KBM-7 (cell line): ENCODE data around the gene GRIK2.
"Not testable (repeated sequence)": the region's sequence is repeated elsewhere in the genome, so short reads cannot be mapped to it uniquely, and the experiment has no call there.

Source experiments
- DNase-seq: peaks from one replicate; pipeline ENCODE4 v3.0.0-alpha.2; 2015
- in situ Hi-C: fragments of 300-500 bp; cut with MboI; formaldehyde crosslinking; loops from 2 replicates; pipeline ENCODE4 v1.14.3; 2020; ENCODE audit warnings: low sequenced_read_pairs, low pct_unique_long_range_greater_than_20kb, mixed read lengths

The GRIK2 gene

GRCh38 chr6:102022803-102023202 lies 629.3 kb downstream of the GRIK2 start:
- no peak for DNase-seq
- in situ Hi-C loops = no loop called here

- in situ Hi-C loops = no loop called here
- no peak for DNase-seq
These were observed 630.6 kb downstream of the GRIK2 start for GRCh38 chr6:102023977-102024657.

- in situ Hi-C loops = no loop called here
- no peak for DNase-seq
These were observed 633.1 kb downstream of the GRIK2 start for GRCh38 chr6:102026649-102027048.

DNA sequence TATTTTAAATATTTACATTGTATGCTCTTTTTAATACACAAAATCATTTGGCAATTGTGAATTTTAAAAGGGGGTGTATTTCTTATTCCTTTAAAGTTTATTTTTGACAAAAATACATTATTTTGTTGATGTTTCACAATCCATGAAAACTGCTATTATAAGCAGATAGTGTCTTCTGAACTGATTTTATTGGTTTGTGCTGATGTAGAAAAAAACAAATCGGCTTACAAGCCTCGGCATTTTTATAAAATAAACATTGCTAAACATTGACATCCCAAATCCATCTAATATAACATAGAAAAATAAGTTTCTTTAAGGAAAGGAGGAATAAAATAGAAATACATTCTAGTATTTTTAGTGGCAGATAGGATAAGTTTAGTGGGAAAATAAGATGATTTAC lies 634.7 kb downstream of the GRIK2 start:
- in situ Hi-C loops = no loop called here
- DNase-seq = no peak

GRCh38 chr6:102038964-102039363 lies 645.5 kb downstream of the GRIK2 start:
- in situ Hi-C loops = no loop called here
- no peak for DNase-seq

GRCh38 chr6:102039441-102039840 lies 645.9 kb downstream of the GRIK2 start:
- DNase-seq = no peak
- in situ Hi-C loops = no loop called here

DNA sequence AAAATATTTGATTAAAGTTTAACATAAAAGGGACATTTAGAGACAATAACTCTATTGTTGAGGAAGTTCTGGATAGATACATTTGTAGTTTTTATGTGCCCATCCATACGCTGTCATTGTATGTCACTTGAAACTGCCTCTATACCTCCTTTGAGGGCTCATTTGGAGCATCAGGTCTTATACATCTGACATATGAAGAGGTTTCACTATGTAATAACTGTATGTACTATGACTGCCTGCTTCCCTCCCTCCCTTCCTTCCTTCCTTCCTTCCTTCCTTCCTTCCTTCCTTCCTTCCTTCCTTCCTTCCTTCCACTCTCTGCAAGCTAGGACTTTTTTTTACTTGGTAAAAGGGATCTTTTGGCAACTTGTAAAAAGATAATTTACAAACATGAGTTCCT lies 657.5 kb downstream of the GRIK2 start:
- DNase-seq = no peak
- in situ Hi-C loops = no loop called here

GRCh38 chr6:102051720-102052119 lies 658.2 kb downstream of the GRIK2 start:
- DNase-seq = no peak
- in situ Hi-C loops = no loop called here

GRCh38 chr6:102064142-102064541 lies 670.6 kb downstream of the GRIK2 start:
- no peak for DNase-seq
- in situ Hi-C loops = no loop called here

DNA sequence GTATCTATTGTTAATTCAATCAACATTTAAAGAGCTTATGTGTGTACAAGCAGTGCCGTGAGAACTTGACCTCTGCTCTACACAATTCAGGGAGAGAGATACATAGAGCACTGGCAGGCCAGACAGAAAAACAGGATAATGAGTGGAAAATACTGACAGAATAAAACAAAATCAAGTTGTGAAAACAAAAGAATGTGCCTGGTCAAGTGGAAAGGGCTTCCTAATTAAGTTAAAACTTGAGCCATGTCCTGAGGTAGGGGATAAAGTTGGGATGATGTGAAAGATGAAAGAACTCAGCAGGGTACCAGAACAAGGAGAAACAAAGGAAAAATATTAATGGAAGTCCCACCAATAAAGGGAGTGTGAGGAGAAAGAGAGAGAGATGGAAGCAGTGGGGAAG lies 672.8 kb downstream of the GRIK2 start:
- in situ Hi-C loops = no loop called here
- no peak for DNase-seq

- in situ Hi-C loops = no loop called here
- no peak for DNase-seq
These were observed 674.9 kb downstream of the GRIK2 start for GRCh38 chr6:102068349-102068929.

GRCh38 chr6:102075539-102075938 lies 682.0 kb downstream of the GRIK2 start:
- DNase-seq = no peak
- in situ Hi-C loops = no loop called here

DNA sequence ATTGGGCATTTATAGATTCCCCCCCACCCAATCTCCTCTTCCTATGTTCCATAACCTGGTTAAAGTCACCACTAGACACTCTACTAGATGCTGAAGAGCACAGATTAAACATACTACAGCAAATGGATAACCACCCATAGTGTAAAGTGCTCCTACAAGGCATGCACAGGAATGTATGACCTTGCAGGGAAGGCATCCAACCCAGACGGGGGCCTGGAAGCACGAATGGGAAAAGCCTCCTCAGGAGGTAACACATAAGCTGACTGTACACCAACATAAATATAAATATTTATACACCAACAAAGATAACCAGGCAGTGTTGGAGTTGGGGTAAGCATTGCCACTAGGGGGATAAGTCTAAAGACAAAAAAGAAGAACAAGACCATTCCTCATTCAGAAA lies 691.7 kb downstream of the GRIK2 start:
- in situ Hi-C loops = no loop called here
- DNase-seq = no peak

DNA sequence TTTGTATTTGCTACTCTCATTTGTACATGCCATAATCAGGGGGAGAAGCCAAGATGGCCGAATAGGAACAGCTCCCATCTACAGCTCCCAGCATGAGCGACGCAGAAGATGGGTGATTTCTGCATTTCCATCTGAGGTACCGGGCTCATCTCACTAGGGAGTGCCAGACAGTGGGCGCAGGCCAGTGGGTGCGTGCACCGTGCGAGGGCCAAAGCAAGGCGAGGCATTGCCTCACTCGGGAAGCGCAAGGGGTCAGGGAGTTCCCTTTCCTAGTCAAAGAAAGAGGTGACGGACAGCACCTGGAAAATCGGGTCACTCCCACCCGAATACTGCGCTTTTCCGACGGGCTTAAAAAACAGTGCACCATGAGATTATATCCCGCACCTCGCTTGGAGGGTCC lies 694.7 kb downstream of the GRIK2 start:
- DNase-seq, in situ Hi-C loops: not testable (repeated sequence)

DNA sequence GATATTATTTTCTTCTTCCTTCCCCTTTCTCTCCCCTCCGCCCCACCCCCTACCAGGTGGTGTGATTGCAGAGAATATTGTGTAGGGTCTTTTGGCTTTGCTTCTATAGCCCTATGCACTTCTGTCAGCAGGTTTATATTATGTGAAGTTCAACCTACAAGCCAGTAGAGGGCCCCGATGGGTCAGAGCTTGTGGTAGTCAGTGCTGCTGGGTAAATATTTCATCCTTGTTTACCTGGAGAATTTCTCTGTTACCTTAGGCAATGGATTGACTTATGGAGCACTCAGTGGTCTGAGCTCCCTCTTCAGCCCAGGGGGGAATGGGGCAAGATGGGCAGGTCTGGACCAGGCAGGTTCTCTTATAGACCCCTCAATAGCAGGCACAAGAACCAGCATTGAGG lies 720.9 kb downstream of the GRIK2 start:
- in situ Hi-C loops = no loop called here
- DNase-seq = peak; percentile 20

DNA sequence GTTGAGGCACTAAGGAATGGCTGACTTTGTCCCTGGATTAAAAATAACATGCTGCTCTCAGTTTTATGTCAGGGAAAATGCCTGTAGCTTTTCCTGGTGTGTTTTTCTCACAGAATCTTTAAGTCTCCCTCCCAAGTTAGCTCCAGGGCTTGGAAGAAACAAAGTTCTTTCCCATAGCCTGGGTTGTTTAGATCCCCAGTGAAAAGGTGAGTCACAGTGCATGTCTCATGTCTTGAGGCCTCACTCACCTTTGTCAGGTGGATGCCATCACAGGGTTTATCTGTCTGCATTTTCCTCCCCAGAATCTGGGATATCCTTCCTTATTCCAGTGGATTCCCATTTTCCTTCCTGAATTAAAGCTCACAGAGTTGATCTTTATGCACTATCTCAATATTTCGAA lies 722.4 kb downstream of the GRIK2 start:
- in situ Hi-C loops = no loop called here
- no peak for DNase-seq

GRCh38 chr6:102118034-102118433 lies 724.5 kb downstream of the GRIK2 start:
- DNase-seq = no peak
- in situ Hi-C loops = no loop called here
